Glutamatergic neuron (in vitro differentiated cells): ENCODE results near the gene NFATC1. TPM values are rescaled to one million over a fixed set of nuclear protein-coding genes. Genes with fewer than 3 reads are reported as not detected.

ENCODE experiments used
- DNase-seq: peaks from one replicate; pipeline ENCODE4 v3.0.0; 2022
- H3K27ac Mint-ChIP-seq: one replicate; pipeline ENCODE4 v1.8.0; 2020; ENCODE audit warnings: mild to moderate bottlenecking, mixed read lengths, inconsistent platforms; ENCODE audit not compliant: unreplicated experiment
- H3K27me3 Mint-ChIP-seq: one replicate; pipeline ENCODE4 v1.8.0; 2020; ENCODE audit warnings: mild to moderate bottlenecking, moderate library complexity, mixed read lengths, inconsistent platforms; ENCODE audit not compliant: unreplicated experiment
- H3K36me3 Mint-ChIP-seq: one replicate; pipeline ENCODE4 v1.8.0; 2020; ENCODE audit warnings: mild to moderate bottlenecking, mixed read lengths, inconsistent platforms; ENCODE audit not compliant: unreplicated experiment
- H3K4me1 Mint-ChIP-seq: one replicate; pipeline ENCODE4 v1.8.0; 2020; ENCODE audit warnings: mild to moderate bottlenecking, low read depth, mixed read lengths, inconsistent platforms; ENCODE audit not compliant: unreplicated experiment
- H3K4me3 Mint-ChIP-seq: one replicate; pipeline ENCODE4 v1.8.0; 2020; ENCODE audit warnings: mild to moderate bottlenecking, mixed read lengths, inconsistent platforms; ENCODE audit not compliant: unreplicated experiment
- H3K9me3 Mint-ChIP-seq: one replicate; pipeline ENCODE4 v1.8.0; 2020; ENCODE audit warnings: mild to moderate bottlenecking, moderate library complexity, mixed read lengths, inconsistent platforms; ENCODE audit not compliant: unreplicated experiment
- CTCF ChIP-seq: fragments of 200-600 bp; sonication (generic); IDR thresholded peaks from one replicate; pipeline ENCODE4 v1.5.0; 2021; ENCODE audit not compliant: partially characterized antibody, unreplicated experiment
- total RNA-seq: library from RNA; stranded (reverse); fragmentation: NEBNext Ultra II Directional; extraction: Animal tissue kit (Norgen Biotek cat#: 25700); gene quantifications from one replicate; pipeline ENCODE4 v1.2.1, GENCODE V29; 2021; ENCODE audit not compliant: unreplicated experiment

Gene NFATC1
- total RNA-seq, 1 donor from 2014 or later = 5.3 TPM

- peak; percentile 10 for DNase-seq
- TF ChIP-seq CTCF = no peak
- H3K27me3 Mint-ChIP-seq = peaks cover 4% of the 10 kb centered on the region
Measured at GRCh38 chr18:79533146-79533545, 137.4 kb downstream of the NFATC1 start.

GRCh38 chr18:79533591-79533990, 137.9 kb downstream of the NFATC1 start:
- Mint-ChIP-seq H3K27ac (no peak overlapping the region), H3K36me3 (peaks cover 14% of the 10 kb centered on the region), H3K27me3 (peaks cover 4% of the 10 kb centered on the region), H3K4me1 (peaks cover 3% of the 10 kb centered on the region), H3K9me3 (peaks cover 10% of the 10 kb centered on the region), H3K4me3 (no peak overlapping the region)
- DNase-seq = peak; percentile 5
- no peak for TF ChIP-seq CTCF

More at GRCh38 chr18:79533146-79533545, 137.4 kb downstream of the NFATC1 start:
- Mint-ChIP-seq H3K4me3 (no peak overlapping the region), H3K4me1 (peaks cover 3% of the 10 kb centered on the region), H3K9me3 (peaks cover 8% of the 10 kb centered on the region), H3K36me3 (peaks cover 10% of the 10 kb centered on the region), H3K27ac (no peak overlapping the region)

- DNase-seq = peak; percentile 8
- H3K4me3 Mint-ChIP-seq = no peak overlapping the region
- H3K27ac Mint-ChIP-seq = no peak overlapping the region
- peaks cover 3% of the 10 kb centered on the region for H3K27me3 Mint-ChIP-seq
- H3K36me3 Mint-ChIP-seq = peaks cover 19% of the 10 kb centered on the region
- no peak for TF ChIP-seq CTCF
- peaks cover 10% of the 10 kb centered on the region for H3K9me3 Mint-ChIP-seq
- peaks cover 3% of the 10 kb centered on the region for H3K4me1 Mint-ChIP-seq
Measured at GRCh38 chr18:79534356-79534755, 138.6 kb downstream of the NFATC1 start.

- DNase-seq = no peak
- Mint-ChIP-seq H3K9me3 (peaks cover 11% of the 10 kb centered on the region), H3K36me3 (peaks cover 21% of the 10 kb centered on the region), H3K4me3 (no peak overlapping the region), H3K27me3 (peaks cover 10% of the 10 kb centered on the region), H3K4me1 (no peaks in the 10 kb centered on the region), H3K27ac (no peak overlapping the region)
- TF ChIP-seq CTCF = no peak
Measured at GRCh38 chr18:79537758-79538157, 142.0 kb downstream of the NFATC1 start.

GRCh38 chr18:79538635-79539034, 142.9 kb downstream of the NFATC1 start:
- H3K27me3 Mint-ChIP-seq = peaks cover 10% of the 10 kb centered on the region
- DNase-seq = peak; percentile 3
- no peak overlapping the region for H3K27ac Mint-ChIP-seq
- peaks cover 21% of the 10 kb centered on the region for H3K36me3 Mint-ChIP-seq
- peaks cover 11% of the 10 kb centered on the region for H3K9me3 Mint-ChIP-seq
- H3K4me3 Mint-ChIP-seq = no peak overlapping the region
- no peak for TF ChIP-seq CTCF
- no peaks in the 10 kb centered on the region for H3K4me1 Mint-ChIP-seq
